ENCODE measurements around the gene KRTAP10-4. TPM values are rescaled to one million over a fixed set of nuclear protein-coding genes. Genes with fewer than 3 reads are reported as not detected.
A peak's percentile ranks its signal among the peaks of the same experiment; 100 is the strongest.
"Not testable (repeated sequence)": the region's sequence is repeated elsewhere in the genome, so short reads cannot be mapped to it uniquely, and the experiment has no call there.

Gene KRTAP10-4
- total RNA-seq, 1 donor from 2014 or later, result not detected

- ATAC-seq, result peak; percentile 56
Measured at GRCh38 chr21:44601091-44601490, 27.6 kb downstream of the KRTAP10-4 start.

GRCh38 chr21:44601596-44602462 lies 28.3 kb downstream of the KRTAP10-4 start:
- ATAC-seq, result no peak

- peak; percentile 20 for ATAC-seq
Measured at GRCh38 chr21:44602463-44602850, 28.9 kb downstream of the KRTAP10-4 start.

- no peak for ATAC-seq
Measured at GRCh38 chr21:44603109-44603875, 29.8 kb downstream of the KRTAP10-4 start.

GRCh38 chr21:44603911-44604310 lies 30.4 kb downstream of the KRTAP10-4 start:
- no peak for ATAC-seq

GRCh38 chr21:44606495-44606894 lies 33.0 kb downstream of the KRTAP10-4 start:
- ATAC-seq, result no peak

GRCh38 chr21:44609193-44609592 lies 35.7 kb downstream of the KRTAP10-4 start:
- no peak for ATAC-seq

GRCh38 chr21:44610157-44610843 lies 36.8 kb downstream of the KRTAP10-4 start:
- ATAC-seq, result not testable (repeated sequence)

- no peak for ATAC-seq
Measured at GRCh38 chr21:44611551-44611950, 38.0 kb downstream of the KRTAP10-4 start.

- no peak for ATAC-seq
Measured at GRCh38 chr21:44612029-44612486, 38.5 kb downstream of the KRTAP10-4 start, which contains the start of gene KRTAP10-8. KRTAP10-8 (plus strand) TSS chr21:44612079; CDS start chr21:44612101, 22 bp downstream.

- ATAC-seq, result no peak
Measured at GRCh38 chr21:44612669-44613229, 39.2 kb downstream of the KRTAP10-4 start.

- peak; percentile 14 for ATAC-seq
Measured at GRCh38 chr21:44613386-44614155, 40.0 kb downstream of the KRTAP10-4 start.

- no peak for ATAC-seq
Measured at GRCh38 chr21:44614161-44614631, 40.7 kb downstream of the KRTAP10-4 start.

GRCh38 chr21:44614961-44615391 lies 41.4 kb downstream of the KRTAP10-4 start:
- ATAC-seq, result no peak

GRCh38 chr21:44615466-44615865 lies 41.9 kb downstream of the KRTAP10-4 start:
- ATAC-seq, result no peak

- ATAC-seq, result no peak
Measured at GRCh38 chr21:44615911-44616590, 42.5 kb downstream of the KRTAP10-4 start.

GRCh38 chr21:44616591-44616926 lies 43.0 kb downstream of the KRTAP10-4 start:
- ATAC-seq, result peak; percentile 36

- no peak for ATAC-seq
Measured at GRCh38 chr21:44617071-44617501, 43.6 kb downstream of the KRTAP10-4 start.

- no peak for ATAC-seq
Measured at GRCh38 chr21:44618504-44618903, 45.0 kb downstream of the KRTAP10-4 start.

- ATAC-seq, result peak; percentile 64
Measured at GRCh38 chr21:44618909-44619308, 45.4 kb downstream of the KRTAP10-4 start.

- ATAC-seq, result no peak
Measured at GRCh38 chr21:44619886-44620285, 46.4 kb downstream of the KRTAP10-4 start.

Data from esophagus mucosa (tissue), 1 donor.